ENCODE data around the gene IL3. TPM values are rescaled to one million over a fixed set of nuclear protein-coding genes. Genes with fewer than 3 reads are reported as not detected.

The IL3 gene
- total RNA-seq, 1 donor from 2014 or later, result not detected

DNA sequence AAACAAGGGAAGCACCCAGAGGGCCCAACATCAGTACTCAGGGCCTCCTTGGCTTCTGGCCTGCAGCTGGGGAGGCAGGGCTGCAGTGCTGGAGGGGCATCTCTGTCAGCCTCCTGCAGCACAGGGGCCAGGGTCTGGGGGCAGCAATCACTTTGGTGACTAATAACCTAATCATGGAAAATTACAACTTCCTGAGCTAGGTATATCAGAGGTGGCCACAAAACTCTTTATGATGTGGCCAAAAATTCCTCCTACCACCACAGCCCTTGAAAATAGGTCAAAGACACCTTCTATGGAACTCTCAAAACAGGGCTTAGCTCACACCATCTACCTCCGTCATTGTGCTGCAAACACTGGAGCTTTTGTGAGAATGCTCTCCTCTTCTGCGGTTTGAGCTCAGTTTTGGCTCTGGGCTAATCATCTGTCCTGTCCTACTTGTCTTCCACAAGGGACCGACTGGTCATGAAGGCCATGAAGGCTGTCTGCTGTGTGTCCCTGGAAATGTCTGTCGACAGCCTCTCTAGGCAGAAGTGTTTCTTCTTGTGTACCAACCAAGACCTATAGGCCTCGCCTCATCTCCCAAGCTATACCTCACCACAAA lies 41.7 kb downstream of the IL3 start:
- no peak overlapping the region for H3K4me3 Mint-ChIP-seq (ENCODE audit: low read depth)
- H3K9me3 Mint-ChIP-seq (ENCODE audit: low read depth), result no peaks in the 10 kb centered on the region
- no peak for DNase-seq (ENCODE audit: low spot score, unreplicated experiment)
- H3K4me1 Mint-ChIP-seq (ENCODE audit: low read depth), result no peaks in the 10 kb centered on the region
- H3K27me3 Mint-ChIP-seq, result peaks cover 4% of the 10 kb centered on the region
- H3K27ac Mint-ChIP-seq, result no peak overlapping the region
- H3K36me3 Mint-ChIP-seq (ENCODE audit: insufficient read depth), result no peaks in the 10 kb centered on the region
- TF ChIP-seq, protein P1, sequence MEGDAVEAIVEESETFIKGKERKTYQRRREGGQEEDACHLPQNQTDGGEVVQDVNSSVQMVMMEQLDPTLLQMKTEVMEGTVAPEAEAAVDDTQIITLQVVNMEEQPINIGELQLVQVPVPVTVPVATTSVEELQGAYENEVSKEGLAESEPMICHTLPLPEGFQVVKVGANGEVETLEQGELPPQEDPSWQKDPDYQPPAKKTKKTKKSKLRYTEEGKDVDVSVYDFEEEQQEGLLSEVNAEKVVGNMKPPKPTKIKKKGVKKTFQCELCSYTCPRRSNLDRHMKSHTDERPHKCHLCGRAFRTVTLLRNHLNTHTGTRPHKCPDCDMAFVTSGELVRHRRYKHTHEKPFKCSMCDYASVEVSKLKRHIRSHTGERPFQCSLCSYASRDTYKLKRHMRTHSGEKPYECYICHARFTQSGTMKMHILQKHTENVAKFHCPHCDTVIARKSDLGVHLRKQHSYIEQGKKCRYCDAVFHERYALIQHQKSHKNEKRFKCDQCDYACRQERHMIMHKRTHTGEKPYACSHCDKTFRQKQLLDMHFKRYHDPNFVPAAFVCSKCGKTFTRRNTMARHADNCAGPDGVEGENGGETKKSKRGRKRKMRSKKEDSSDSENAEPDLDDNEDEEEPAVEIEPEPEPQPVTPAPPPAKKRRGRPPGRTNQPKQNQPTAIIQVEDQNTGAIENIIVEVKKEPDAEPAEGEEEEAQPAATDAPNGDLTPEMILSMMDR (IDR thresholded peaks at IDR 0.05; ENCODE audit: unreplicated experiment), result no peak

DNA sequence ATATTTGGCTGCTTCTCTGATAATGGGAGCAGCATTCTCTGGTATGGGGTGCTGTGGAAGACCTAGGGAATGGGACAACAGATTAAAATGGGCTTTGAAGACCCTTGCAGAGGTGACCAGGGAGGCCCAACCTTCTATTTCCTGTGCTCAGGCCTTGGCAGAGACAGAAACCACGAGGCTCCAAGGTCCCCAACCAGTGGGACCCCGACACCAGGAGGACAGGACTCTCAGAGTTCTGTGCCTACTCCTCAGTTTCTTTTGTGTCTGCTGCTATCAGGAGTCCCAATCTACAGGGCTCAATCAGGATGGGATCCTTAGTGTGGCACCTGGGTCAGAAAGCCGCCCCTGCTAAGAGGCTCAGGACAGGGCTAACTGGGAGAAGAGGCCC lies 42.5 kb downstream of the IL3 start:
- DNase-seq (ENCODE audit: low spot score, unreplicated experiment), result no peak
- Mint-ChIP-seq H3K4me1 (ENCODE audit: low read depth) (no peaks in the 10 kb centered on the region), H3K4me3 (ENCODE audit: low read depth) (no peak overlapping the region), H3K27ac (no peak overlapping the region), H3K36me3 (ENCODE audit: insufficient read depth) (no peaks in the 10 kb centered on the region), H3K9me3 (ENCODE audit: low read depth) (no peaks in the 10 kb centered on the region), H3K27me3 (peaks cover 4% of the 10 kb centered on the region)
- TF ChIP-seq, protein P1 (IDR thresholded peaks at IDR 0.05; ENCODE audit: unreplicated experiment), result no peak

DNA sequence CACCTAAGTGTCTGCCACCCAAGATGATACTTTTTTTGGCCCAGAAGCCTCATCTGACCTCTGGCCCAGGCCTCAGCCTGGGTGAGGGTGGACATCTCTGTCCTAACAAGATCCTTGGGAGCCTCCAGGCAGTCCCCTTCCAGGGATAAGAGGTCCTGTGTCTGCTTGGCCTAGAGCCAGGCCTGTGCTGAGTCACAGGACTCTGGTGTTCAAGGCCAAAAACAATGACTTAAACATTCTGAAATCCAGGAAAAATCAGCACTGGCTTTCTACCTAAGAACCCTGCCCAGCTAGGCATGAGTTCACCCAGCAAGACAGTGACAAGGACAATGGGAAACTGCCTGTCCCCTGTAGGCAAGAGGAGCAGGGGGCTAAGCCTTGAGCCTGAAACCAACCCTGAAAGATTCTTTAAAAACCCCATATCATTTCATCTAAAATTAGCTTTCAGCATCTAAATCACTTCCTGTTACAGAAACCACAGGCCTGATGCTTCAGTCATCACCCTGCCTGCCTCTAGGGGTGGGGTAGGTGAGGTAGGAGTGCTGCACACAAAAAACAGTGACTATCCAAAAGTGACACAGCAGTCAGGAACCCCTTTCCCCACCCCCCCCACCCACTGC lies 43.0 kb downstream of the IL3 start:
- Mint-ChIP-seq H3K27me3 (peaks cover 4% of the 10 kb centered on the region), H3K9me3 (ENCODE audit: low read depth) (no peaks in the 10 kb centered on the region), H3K36me3 (ENCODE audit: insufficient read depth) (no peaks in the 10 kb centered on the region), H3K4me3 (ENCODE audit: low read depth) (no peak overlapping the region), H3K27ac (no peak overlapping the region), H3K4me1 (ENCODE audit: low read depth) (no peaks in the 10 kb centered on the region)
- TF ChIP-seq, protein P1 (IDR thresholded peaks at IDR 0.05; ENCODE audit: unreplicated experiment), result no peak
- no peak for DNase-seq (ENCODE audit: low spot score, unreplicated experiment)

DNA sequence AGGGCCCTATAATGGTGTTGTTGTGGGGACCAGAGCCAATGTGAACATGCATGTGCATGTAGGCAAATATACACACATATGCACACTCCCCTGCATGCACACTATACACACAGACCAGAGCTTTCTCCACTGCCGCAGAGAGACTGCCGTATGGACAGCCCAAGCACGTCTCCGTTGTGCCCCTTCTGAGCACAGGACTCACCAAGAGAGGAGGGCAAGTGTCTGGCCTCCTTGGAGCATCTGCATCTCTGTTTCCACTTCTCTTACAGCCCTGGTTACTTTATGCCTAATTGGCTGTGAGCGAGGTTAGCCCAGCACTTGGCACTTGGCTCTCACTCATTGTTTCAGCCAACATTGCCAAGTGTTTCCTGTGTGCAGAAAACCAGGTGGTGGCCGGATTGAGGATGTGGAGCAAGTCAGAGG lies 43.5 kb downstream of the IL3 start:
- no peak for DNase-seq (ENCODE audit: low spot score, unreplicated experiment)
- no peaks in the 10 kb centered on the region for H3K9me3 Mint-ChIP-seq (ENCODE audit: low read depth)
- TF ChIP-seq, protein P1 (IDR thresholded peaks at IDR 0.05; ENCODE audit: unreplicated experiment), result no peak
- H3K27me3 Mint-ChIP-seq, result peaks cover 4% of the 10 kb centered on the region
- H3K4me1 Mint-ChIP-seq (ENCODE audit: low read depth), result no peaks in the 10 kb centered on the region
- no peaks in the 10 kb centered on the region for H3K36me3 Mint-ChIP-seq (ENCODE audit: insufficient read depth)
- no peak overlapping the region for H3K27ac Mint-ChIP-seq
- H3K4me3 Mint-ChIP-seq (ENCODE audit: low read depth), result no peak overlapping the region

DNA sequence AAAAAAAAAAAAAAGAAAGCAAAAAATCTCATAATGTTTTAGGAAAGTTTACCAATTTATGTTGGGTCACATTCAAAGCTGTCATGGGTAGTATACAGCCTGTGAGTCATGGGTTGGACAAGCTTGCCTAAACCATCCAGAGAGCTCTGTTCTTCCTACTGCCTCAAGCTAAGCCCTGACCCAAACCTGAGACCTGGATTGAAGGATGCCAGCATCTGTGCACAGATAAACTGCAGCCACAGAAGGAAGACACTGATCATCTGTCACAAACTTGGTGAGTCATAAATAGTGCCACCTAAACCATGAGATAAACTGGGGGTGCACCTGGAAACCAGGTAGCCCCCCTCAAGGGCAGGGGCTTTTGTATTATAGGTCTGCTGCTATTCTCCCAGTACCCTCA lies 44.1 kb downstream of the IL3 start:
- H3K9me3 Mint-ChIP-seq (ENCODE audit: low read depth), result no peaks in the 10 kb centered on the region
- no peak overlapping the region for H3K4me3 Mint-ChIP-seq (ENCODE audit: low read depth)
- no peaks in the 10 kb centered on the region for H3K4me1 Mint-ChIP-seq (ENCODE audit: low read depth)
- H3K27ac Mint-ChIP-seq, result no peak overlapping the region
- H3K36me3 Mint-ChIP-seq (ENCODE audit: insufficient read depth), result no peaks in the 10 kb centered on the region
- no peak for DNase-seq (ENCODE audit: low spot score, unreplicated experiment)
- TF ChIP-seq, protein P1 (IDR thresholded peaks at IDR 0.05; ENCODE audit: unreplicated experiment), result no peak
- H3K27me3 Mint-ChIP-seq, result peaks cover 4% of the 10 kb centered on the region
